GM13977 (cell line): ENCODE measurements around the gene NOP56.
A peak's percentile ranks its signal among the peaks of the same experiment; 100 is the strongest.

ENCODE experiments used
- DNase-seq: peaks from one replicate; pipeline ENCODE4 v3.0.0; 2012; ENCODE audit warnings: low spot score
- in situ Hi-C: fragments of 300-500 bp; cut with MboI; formaldehyde crosslinking; loops from one replicate; pipeline ENCODE4 v1.12.0; 2022; ENCODE audit warnings: low sequenced_read_pairs, low pct_unique_long_range_greater_than_20kb, mixed read lengths, inconsistent platforms; ENCODE audit not compliant: unreplicated experiment
- TF ChIP-seq, protein P1 (sequence below): IDR thresholded peaks from 2 replicates; pipeline ENCODE4 v1.5.1; 2012; ENCODE audit warnings: mild to moderate bottlenecking, control low read depth; ENCODE audit not compliant: insufficient read depth; ENCODE audit errors: extremely low read depth, missing control alignments

NOP56 gene

DNA sequence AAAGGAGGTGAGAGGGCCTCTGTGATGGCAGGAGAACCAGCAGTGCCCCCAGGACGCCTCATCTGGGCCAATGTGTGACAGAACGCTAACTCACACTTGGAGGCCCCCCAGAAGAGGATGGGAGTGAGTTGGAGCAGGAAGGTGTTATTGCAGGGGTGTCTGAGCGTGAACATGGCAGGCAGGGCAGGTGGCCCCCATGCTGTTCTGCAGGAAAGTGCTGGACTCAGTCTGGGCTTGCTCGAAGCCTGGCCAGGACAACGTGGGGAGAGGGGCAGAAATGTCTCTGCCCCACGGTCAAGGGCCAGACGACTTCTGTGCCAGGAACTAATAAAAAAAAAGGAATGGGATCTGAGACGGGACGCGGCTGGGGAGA is 39.2 kb downstream of the NOP56 start:
- in situ Hi-C loops: no loop called here
- no peak for DNase-seq
- TF ChIP-seq, protein P1, sequence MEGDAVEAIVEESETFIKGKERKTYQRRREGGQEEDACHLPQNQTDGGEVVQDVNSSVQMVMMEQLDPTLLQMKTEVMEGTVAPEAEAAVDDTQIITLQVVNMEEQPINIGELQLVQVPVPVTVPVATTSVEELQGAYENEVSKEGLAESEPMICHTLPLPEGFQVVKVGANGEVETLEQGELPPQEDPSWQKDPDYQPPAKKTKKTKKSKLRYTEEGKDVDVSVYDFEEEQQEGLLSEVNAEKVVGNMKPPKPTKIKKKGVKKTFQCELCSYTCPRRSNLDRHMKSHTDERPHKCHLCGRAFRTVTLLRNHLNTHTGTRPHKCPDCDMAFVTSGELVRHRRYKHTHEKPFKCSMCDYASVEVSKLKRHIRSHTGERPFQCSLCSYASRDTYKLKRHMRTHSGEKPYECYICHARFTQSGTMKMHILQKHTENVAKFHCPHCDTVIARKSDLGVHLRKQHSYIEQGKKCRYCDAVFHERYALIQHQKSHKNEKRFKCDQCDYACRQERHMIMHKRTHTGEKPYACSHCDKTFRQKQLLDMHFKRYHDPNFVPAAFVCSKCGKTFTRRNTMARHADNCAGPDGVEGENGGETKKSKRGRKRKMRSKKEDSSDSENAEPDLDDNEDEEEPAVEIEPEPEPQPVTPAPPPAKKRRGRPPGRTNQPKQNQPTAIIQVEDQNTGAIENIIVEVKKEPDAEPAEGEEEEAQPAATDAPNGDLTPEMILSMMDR: no peak

DNA sequence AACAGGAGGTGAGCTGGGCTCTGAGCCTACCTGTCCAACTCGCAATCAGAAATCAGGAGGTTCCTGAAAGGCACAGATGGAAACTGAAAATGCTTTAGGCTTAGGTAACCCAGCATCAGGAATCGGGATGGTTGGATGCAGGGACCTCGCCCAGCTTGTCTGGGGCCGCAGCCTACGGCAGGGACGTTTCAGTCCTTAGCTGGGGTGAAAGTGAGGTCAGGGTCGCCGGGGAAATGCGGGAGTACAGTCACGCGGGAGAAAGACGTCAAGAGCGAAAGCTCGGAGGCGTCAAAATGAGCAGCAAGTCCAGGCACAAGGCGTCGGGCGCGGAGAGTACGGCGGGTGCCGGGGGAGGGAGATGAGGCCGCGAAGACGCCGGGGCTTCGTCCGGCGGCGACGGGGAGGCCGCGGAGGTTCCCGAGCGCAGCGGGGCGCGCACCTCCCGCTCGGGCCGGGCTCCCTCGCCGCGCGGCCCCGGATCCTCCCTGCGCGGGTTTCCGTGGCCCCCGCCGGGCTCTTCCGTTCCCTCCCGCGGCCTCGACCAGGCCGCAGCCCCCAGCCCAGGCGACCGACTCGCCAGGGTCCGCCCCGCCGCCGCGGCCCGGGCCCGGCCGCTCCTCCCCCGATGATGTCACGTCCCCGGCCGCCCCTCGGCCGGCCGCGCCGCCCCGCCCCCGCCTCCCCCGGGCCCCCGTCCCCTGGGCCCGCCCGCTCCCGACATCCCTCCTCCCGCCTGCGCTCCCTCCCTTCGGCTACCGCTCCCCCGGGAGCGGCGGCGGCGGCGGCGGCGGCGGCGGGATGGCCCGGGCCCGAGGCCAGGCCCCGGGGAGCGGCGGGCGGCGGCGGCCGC is 39.8 kb downstream of the NOP56 start, which contains the start of gene EBF4:
EBF4 (plus strand) TSS at position 745 of the 850 bp plus-strand sequence. CDS start 866 bp downstream, outside the sequence.
- peak; percentile 84 for DNase-seq
- in situ Hi-C loops: no loop called here
- TF ChIP-seq, protein P1: no peak

DNA sequence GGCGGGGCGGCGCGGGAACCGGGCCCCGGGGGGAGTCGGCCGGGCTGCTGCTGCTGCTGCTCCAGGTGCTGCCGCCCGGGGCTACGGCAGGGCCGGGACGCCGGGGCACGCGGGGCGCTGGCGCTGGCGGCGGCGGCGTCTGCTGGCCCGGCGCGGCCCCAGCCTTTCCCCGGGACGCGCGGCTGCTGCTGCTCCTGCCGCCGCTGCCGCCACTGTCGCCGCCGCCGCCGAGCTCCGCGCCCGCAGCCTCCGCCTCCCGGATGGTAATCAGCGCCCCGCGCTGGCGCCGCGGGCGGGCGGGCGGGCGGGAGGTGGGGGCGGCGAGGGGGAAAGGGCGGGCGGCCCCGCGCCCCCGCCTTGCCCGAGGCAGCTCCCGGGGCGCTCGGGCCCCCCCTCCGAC is 40.5 kb downstream of the NOP56 start:
- in situ Hi-C loops: no loop called here
- DNase-seq: peak; percentile 77
- TF ChIP-seq, protein P1: no peak

DNA sequence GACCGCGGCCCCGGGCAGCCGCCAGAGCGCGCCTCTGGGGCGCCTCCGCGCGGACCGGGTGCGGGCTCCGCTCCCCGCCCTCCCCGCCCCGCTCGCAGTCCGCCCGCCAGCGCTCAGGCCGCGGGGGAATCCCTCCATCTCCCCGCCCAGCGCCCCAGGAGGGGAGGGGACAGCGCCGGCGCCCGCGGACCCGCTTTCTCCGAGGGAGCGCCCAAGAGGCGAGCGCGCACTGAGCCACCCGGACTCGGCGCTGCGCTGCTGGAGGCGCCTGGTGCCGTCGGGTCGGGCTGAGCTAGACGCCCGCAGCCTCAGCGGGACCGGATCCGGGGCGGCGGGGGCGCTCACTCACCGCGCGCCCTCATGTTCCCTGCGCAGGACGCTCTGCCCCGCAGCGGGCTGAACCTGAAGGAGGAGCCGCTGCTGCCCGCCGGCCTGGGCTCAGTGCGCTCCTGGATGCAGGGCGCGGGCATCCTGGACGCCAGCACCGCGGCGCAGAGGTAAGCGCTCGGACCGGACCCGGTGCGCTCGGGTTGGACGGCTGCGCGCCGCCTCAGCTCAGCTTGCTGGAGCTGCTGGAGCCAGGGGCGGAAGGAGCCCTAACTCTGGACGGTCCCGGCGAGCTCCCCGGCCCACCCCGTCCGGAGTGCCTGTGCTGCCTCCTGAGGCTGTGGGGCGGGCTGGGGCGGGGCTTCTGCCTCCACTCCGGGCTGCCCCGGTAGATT is 41.0 kb downstream of the NOP56 start:
- peak; percentile 86 for DNase-seq
- TF ChIP-seq, protein P1: no peak
- in situ Hi-C loops: no loop called here

DNA sequence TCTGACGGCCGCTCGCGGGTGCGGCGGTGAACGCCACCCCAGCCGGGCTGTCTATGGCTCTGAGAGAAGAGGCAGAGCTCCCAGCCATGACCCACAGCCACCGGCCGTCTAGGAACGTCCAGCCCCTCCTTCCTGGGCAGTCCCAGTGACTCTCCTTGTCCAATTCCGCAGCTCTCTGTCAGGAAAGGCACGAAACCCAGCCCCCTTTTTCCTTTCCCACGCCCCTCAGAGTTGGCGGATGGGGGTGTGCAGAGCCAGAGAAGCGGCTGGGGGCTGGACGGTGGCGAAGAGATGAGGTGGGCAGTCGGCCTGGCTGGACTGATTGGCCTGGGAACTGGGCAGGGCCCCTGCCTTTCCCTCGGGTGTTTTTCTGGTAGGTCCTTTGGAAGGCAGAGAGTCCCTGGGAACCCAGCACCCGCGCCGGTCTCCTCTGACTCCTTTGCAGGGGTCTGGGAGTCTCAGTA is 41.6 kb downstream of the NOP56 start:
- in situ Hi-C loops: no loop called here
- DNase-seq: no peak
- TF ChIP-seq, protein P1: no peak

DNA sequence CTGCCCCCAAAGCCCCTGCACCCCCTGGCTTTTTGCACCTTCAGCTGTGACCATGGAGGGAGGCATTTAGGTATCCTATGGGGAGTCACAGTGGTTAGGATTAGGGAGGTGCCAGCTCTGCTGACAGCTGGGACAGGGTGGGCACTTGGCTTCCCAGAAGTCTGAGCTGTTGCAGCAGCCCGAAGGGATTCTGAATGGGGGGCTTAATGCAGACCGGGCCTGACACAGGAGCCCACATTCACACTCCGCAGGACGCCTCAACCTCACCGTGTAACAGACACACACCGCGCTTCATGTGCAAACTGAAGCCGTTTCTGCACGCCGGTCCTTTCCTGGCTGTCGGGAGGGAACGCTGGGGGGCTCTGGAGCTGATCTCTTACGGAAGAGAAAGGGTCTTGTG is 42.1 kb downstream of the NOP56 start:
- in situ Hi-C loops: no loop called here
- TF ChIP-seq, protein P1: no peak
- no peak for DNase-seq
